Keratinocyte (primary cell): ENCODE data around the gene GAS6. TPM values are rescaled to one million over a fixed set of nuclear protein-coding genes. Genes with fewer than 3 reads are reported as not detected.

Experiments used
- DNase-seq: peaks from one replicate; pipeline ENCODE4 v3.0.0-alpha.2; 2011; ENCODE audit warnings: low read depth, missing footprints, low spot score
- FAIRE-seq: peaks from 2 replicates; lab custom pipeline; 2011; peaks lifted over from hg19 to GRCh38; lab: Jason Lieb, UNC
- H2AFZ ChIP-seq: 2 replicates; pipeline ENCODE4 v1.6.0; 2012; ENCODE audit warnings: low read length, control low read depth, inconsistent platforms; ENCODE audit not compliant: control insufficient read depth
- H3K27ac ChIP-seq: 2 replicates; pipeline ENCODE4 v1.5.1; 2011; ENCODE audit warnings: low read length; ENCODE audit not compliant: control insufficient read depth, insufficient read depth
- H3K27me3 ChIP-seq: 3 replicates; pipeline ENCODE4 v1.6.0; 2011; ENCODE audit warnings: low read length; ENCODE audit not compliant: control insufficient read depth, insufficient read depth; ENCODE audit errors: extremely low read depth
- H3K36me3 ChIP-seq, 2 experiments: 2 replicates in 1 of 2; 3 replicates in 1 of 2; pipeline ENCODE4 v1.5.1; 2011; ENCODE audit warnings: low read length in 2 of 2, mild to moderate bottlenecking in 1 of 2; ENCODE audit not compliant: control insufficient read depth in 2 of 2, insufficient read depth in 2 of 2; ENCODE audit errors: extremely low read depth in 1 of 2
- H3K4me1 ChIP-seq: 3 replicates; pipeline ENCODE4 v1.5.1; 2011; ENCODE audit warnings: low read length; ENCODE audit not compliant: control insufficient read depth, insufficient read depth; ENCODE audit errors: extremely low read depth
- H3K4me2 ChIP-seq: 3 replicates; pipeline ENCODE4 v1.6.0; 2011; ENCODE audit warnings: low read depth, low read length; ENCODE audit not compliant: control insufficient read depth, insufficient read depth; ENCODE audit errors: extremely low read depth
- H3K4me3 ChIP-seq, 3 experiments: fragments of 200-600 bp in 1 of 3; sonication (generic) in 1 of 3; 2 replicates in 2 of 3; 3 replicates in 1 of 3; pipeline ENCODE4 v1.5.1; 2011 to 2016; ENCODE audit warnings: low read length in 3 of 3, mild to moderate bottlenecking in 3 of 3, control low read depth in 2 of 3, inconsistent platforms in 1 of 3, low read depth in 1 of 3, mixed read lengths in 1 of 3, mixed run types in 1 of 3, moderate library complexity in 1 of 3; ENCODE audit not compliant: control insufficient read depth in 2 of 3, insufficient read depth in 2 of 3; ENCODE audit errors: extremely low read depth in 1 of 3
- H3K79me2 ChIP-seq: 2 replicates; pipeline ENCODE4 v1.6.0; 2012; ENCODE audit warnings: low read length; ENCODE audit not compliant: control insufficient read depth, insufficient read depth
- H3K9ac ChIP-seq: 3 replicates; pipeline ENCODE4 v1.6.0; 2011; ENCODE audit warnings: low read length; ENCODE audit not compliant: control insufficient read depth, insufficient read depth; ENCODE audit errors: extremely low read depth
- H3K9me1 ChIP-seq: 3 replicates; pipeline ENCODE4 v1.6.0; 2011; ENCODE audit warnings: low read length; ENCODE audit not compliant: control insufficient read depth, insufficient read depth; ENCODE audit errors: extremely low read depth
- H3K9me3 ChIP-seq: 2 replicates; pipeline ENCODE4 v1.5.1; 2012; ENCODE audit warnings: low read depth, low read length; ENCODE audit not compliant: control insufficient read depth
- H4K20me1 ChIP-seq: 3 replicates; pipeline ENCODE4 v1.6.0; 2011; ENCODE audit warnings: low read length; ENCODE audit not compliant: control insufficient read depth, insufficient read depth; ENCODE audit errors: extremely low read depth
- dilution Hi-C: fragments of 300-500 bp; cut with MboI; formaldehyde crosslinking; loops from one replicate; pipeline ENCODE4 v1.7.0; 2020; ENCODE audit warnings: low sequenced_read_pairs; ENCODE audit not compliant: extremely low pct_ligation_motif_present
- polyA plus RNA-seq, 5 experiments: library from polyadenylated mRNA; depleted of rRNA in 3 of 5; stranded (reverse) in 3 of 5; stranded (forward) in 1 of 5; unstranded in 1 of 5; fragments of >200 nt; gene quantifications; 1 replicate in 1 of 5; 2 replicates in 3 of 5; 3 replicates in 1 of 5; pipeline versions ENCODE4 v1.2.1 to v1.2.3, GENCODE V29; 2011 to 2012; ENCODE audit warnings: missing spikeins in 2 of 5, low read depth in 1 of 5, low replicate concordance in 1 of 5
- TF ChIP-seq, protein P1 (sequence below), 3 experiments: IDR thresholded peaks in 1 of 3; conservative IDR thresholded peaks in 1 of 3; optimal IDR thresholded peaks in 1 of 3; 2 replicates in 2 of 3; 3 replicates in 1 of 3; pipeline versions ENCODE3 to v1.5.1; 2011; ENCODE audit warnings: low read length in 3 of 3, mild to moderate bottlenecking in 3 of 3, moderate library complexity in 2 of 3, control low read depth in 1 of 3, inconsistent platforms in 1 of 3; ENCODE audit not compliant: insufficient read depth in 2 of 3; ENCODE audit errors: extremely low read depth in 1 of 3

GAS6 gene
- polyA plus RNA-seq, 1 donor (not counting 4 experiments of a cell fraction or from before 2014, with no cell fraction given) = 163 TPM

DNA sequence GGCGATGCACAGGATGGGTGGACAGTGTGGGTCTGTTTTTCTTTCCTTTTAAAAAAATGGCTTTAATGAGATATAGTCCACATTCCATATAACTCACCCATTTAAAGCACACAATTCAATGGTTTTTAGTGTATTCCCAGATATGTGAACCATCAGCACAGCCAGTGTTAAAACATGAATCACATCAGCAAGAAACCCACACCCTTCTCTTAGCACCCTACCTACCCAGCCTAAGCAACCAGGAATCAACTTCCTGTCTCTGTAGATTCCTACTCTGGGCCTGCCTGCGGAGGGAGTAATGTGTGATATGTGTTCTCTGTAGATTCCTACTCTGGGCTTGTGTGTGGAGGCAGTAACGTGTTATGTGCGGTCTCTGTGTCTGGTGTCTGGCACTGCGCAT is 92.9 kb downstream of the GAS6 start:
- no peak overlapping the region for H3K27ac ChIP-seq
- H3K9ac ChIP-seq = no peak overlapping the region
- H3K79me2 ChIP-seq = no peaks in the 10 kb centered on the region
- H3K4me2 ChIP-seq = no peak overlapping the region
- H3K4me3 ChIP-seq = no peak overlapping the region
- no peaks in the 10 kb centered on the region for H3K9me1 ChIP-seq
- TF ChIP-seq, protein P1, sequence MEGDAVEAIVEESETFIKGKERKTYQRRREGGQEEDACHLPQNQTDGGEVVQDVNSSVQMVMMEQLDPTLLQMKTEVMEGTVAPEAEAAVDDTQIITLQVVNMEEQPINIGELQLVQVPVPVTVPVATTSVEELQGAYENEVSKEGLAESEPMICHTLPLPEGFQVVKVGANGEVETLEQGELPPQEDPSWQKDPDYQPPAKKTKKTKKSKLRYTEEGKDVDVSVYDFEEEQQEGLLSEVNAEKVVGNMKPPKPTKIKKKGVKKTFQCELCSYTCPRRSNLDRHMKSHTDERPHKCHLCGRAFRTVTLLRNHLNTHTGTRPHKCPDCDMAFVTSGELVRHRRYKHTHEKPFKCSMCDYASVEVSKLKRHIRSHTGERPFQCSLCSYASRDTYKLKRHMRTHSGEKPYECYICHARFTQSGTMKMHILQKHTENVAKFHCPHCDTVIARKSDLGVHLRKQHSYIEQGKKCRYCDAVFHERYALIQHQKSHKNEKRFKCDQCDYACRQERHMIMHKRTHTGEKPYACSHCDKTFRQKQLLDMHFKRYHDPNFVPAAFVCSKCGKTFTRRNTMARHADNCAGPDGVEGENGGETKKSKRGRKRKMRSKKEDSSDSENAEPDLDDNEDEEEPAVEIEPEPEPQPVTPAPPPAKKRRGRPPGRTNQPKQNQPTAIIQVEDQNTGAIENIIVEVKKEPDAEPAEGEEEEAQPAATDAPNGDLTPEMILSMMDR (optimal IDR thresholded peaks at IDR 0.05 in 1 of 3, IDR thresholded peaks at IDR 0.05 in 1 of 3, conservative IDR thresholded peaks at IDR 0.05 in 1 of 3; ENCODE audit: extremely low read depth in 1 of 3, insufficient read depth in 2 of 3, low read length in 3 of 3) = no peak
- DNase-seq (no peak), FAIRE-seq (no peak)
- dilution Hi-C loops = no loop called here
- no peaks in the 10 kb centered on the region for H3K36me3 ChIP-seq
- no peaks in the 10 kb centered on the region for H4K20me1 ChIP-seq
- H3K4me1 ChIP-seq = peaks cover 10% of the 10 kb centered on the region
- no peak overlapping the region for H2AFZ ChIP-seq
- peaks cover 3% of the 10 kb centered on the region for H3K27me3 ChIP-seq
- H3K9me3 ChIP-seq = no peaks in the 10 kb centered on the region

Other genes with a start within 250 kb of the GAS6 start
- gene ATP4B, start 205.9 kb downstream of the GAS6 start, polyA plus RNA-seq = not detected in 3 replicates
- not detected in 3 replicates for gene GRK1, start 196.9 kb downstream of the GAS6 start, polyA plus RNA-seq
- 5.3 to 9.4 TPM (median 7.6 TPM) in 3 replicates for gene TMEM255B, start 104.8 kb downstream of the GAS6 start, polyA plus RNA-seq
- 0.03 to 0.10 TPM in 2 of 3 replicates, not detected in the other for gene C13orf46, start 110.0 kb upstream of the GAS6 start, polyA plus RNA-seq